Keratinocyte (primary cell): ENCODE results near the gene TENT4A.

Source experiments
- CTCF ChIP-seq, 3 experiments: IDR thresholded peaks in 1 of 3; conservative IDR thresholded peaks in 1 of 3; optimal IDR thresholded peaks in 1 of 3; 2 replicates in 2 of 3; 3 replicates in 1 of 3; pipeline versions ENCODE3 to v1.5.1; 2011; ENCODE audit warnings: low read length in 3 of 3, mild to moderate bottlenecking in 3 of 3, moderate library complexity in 2 of 3, control low read depth in 1 of 3, inconsistent platforms in 1 of 3; ENCODE audit not compliant: insufficient read depth in 2 of 3; ENCODE audit errors: extremely low read depth in 1 of 3
- EZH2 ChIP-seq: IDR thresholded peaks from one replicate; pipeline ENCODE4 v1.6.1; 2012; ENCODE audit warnings: inconsistent platforms, mild to moderate bottlenecking, low read length, moderate library complexity

DNA sequence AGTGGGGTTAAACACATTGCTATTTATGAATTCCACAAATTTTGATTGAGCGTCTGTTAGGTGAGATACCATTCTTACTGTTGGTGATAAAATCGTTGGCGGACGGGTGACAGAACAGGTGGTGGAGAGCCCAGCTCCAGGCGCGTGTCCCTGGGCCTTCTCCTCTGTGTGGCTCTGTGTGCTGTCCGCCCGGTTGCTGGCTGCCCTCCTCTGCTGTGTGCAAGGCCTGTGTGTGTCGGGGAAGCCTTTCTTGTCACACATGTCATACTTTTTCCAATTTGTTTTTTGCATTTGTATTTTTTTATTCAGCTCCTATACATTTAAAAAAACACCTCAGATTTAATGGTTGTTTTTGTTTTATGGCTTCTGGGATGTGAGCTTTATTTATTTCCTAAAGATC, 33.9 kb downstream of the TENT4A start:
- no peak for TF ChIP-seq CTCF (optimal IDR thresholded peaks at IDR 0.05 in 1 of 3, IDR thresholded peaks at IDR 0.05 in 1 of 3, conservative IDR thresholded peaks at IDR 0.05 in 1 of 3; ENCODE audit: extremely low read depth in 1 of 3, insufficient read depth in 2 of 3, low read length in 3 of 3)
- TF ChIP-seq EZH2: no peak
